HCT116 (cell line): ENCODE data around the gene LMO7. TPM values are rescaled to one million over a fixed set of nuclear protein-coding genes. Genes with fewer than 3 reads are reported as not detected.

Experiments
- ATAC-seq: fragments of 200-7000 bp; cut with Tn5 transposase; 2 replicates; pipeline ENCODE4 v1.9.1; 2020; ENCODE audit warnings: mild to moderate bottlenecking, moderate library complexity
- BruUV-seq: library from RNA; stranded (reverse); fragments of 400-500 nt; replicated peaks from 2 replicates; lab custom pipeline; 2021; lab: Mats Ljungman, UMichigan
- CTCF ChIA-PET: fragments of 300-600 bp; sonication (Branson Sonifier 250); formaldehyde crosslinking; loops from one replicate; lab custom pipeline; 2021; ENCODE audit warnings: antibody characterized with exemption; lab: Charles Lee
- POLR2A ChIA-PET: fragments of 300-600, 350-600 bp; sonication (Branson Sonifier 250); formaldehyde crosslinking; loops from one replicate; lab custom pipeline; 2021; ENCODE audit warnings: antibody characterized with exemption; lab: Charles Lee
- RAD21 ChIA-PET, 2 experiments: fragments of 300-600 bp; sonication (Branson Sonifier 250); formaldehyde crosslinking; loops; one replicate each; lab custom pipeline; 2023; ENCODE audit warnings: low total read pairs in 2 of 2; ENCODE audit not compliant: uncharacterized antibody in 2 of 2, unreplicated experiment in 2 of 2, low non-redundant PET in 1 of 2; lab: Charles Lee
- DNase-seq: peaks from one replicate; pipeline ENCODE4 v3.0.0-alpha.2; 2010; ENCODE audit warnings: low read depth, low spot score
- H2AFZ ChIP-seq: fragments of 200-600 bp; shearing (Covaris generic), sonication (generic); 2 replicates; pipeline ENCODE4 v1.6.1; 2017; ENCODE audit warnings: low read depth, mixed run types, mixed read lengths, antibody characterized with exemption, low read length; ENCODE audit not compliant: poor library complexity, severe bottlenecking
- H3K27ac ChIP-seq: 2 replicates; pipeline ENCODE4 v1.5.1; 2012; ENCODE audit warnings: low read depth, low read length
- H3K27me3 ChIP-seq: fragments of 200-600 bp; sonication (generic); 2 replicates; pipeline ENCODE4 v1.6.1; 2016; ENCODE audit warnings: mixed run types, low read length, mixed read lengths; ENCODE audit not compliant: insufficient read depth
- H3K36me3 ChIP-seq, 2 experiments: fragments of 200-500 bp in 1 of 2; fragments of 200-600 bp in 1 of 2; sonication (Bioruptor generic) in 1 of 2; sonication (generic) in 1 of 2; 2 replicates each; pipeline versions ENCODE4 v1.5.1 to v1.6.1; 2014 to 2016; ENCODE audit warnings: low read length in 2 of 2, inconsistent platforms in 1 of 2, mixed read lengths in 1 of 2, mixed run types in 1 of 2; ENCODE audit not compliant: insufficient read depth in 2 of 2, control insufficient read depth in 1 of 2
- H3K4me1 ChIP-seq, 2 experiments: fragments of 200-600 bp in 1 of 2; sonication (generic) in 1 of 2; 2 replicates each; pipeline versions ENCODE4 v1.5.1 to v1.6.1; 2012 to 2017; ENCODE audit warnings: low read length in 2 of 2, inconsistent platforms in 1 of 2, mild to moderate bottlenecking in 1 of 2, mixed read lengths in 1 of 2, mixed run types in 1 of 2, moderate library complexity in 1 of 2; ENCODE audit not compliant: insufficient read depth in 2 of 2, control insufficient read depth in 1 of 2
- H3K4me2 ChIP-seq: fragments of 200-600 bp; sonication (generic); 2 replicates; pipeline ENCODE4 v1.6.1; 2017; ENCODE audit warnings: mixed run types, low read length, mixed read lengths
- H3K4me3 ChIP-seq, 2 experiments: fragments of 200-600 bp in 1 of 2; sonication (generic) in 1 of 2; replicated peaks in 1 of 2; 2 replicates each; pipeline ENCODE4 v1.5.1; 2011 to 2016; ENCODE audit warnings: low read length in 2 of 2, control low read depth in 1 of 2, low read depth in 1 of 2, mild to moderate bottlenecking in 1 of 2, mixed read lengths in 1 of 2, mixed run types in 1 of 2
- H3K79me2 ChIP-seq: fragments of 200-600 bp; sonication (generic); 2 replicates; pipeline ENCODE4 v1.6.1; 2017; ENCODE audit warnings: mild to moderate bottlenecking, mixed run types, low read length, moderate library complexity, mixed read lengths; ENCODE audit not compliant: insufficient read depth
- H3K9ac ChIP-seq: fragments of 200-600 bp; sonication (generic); 2 replicates; pipeline ENCODE4 v1.6.1; 2016; ENCODE audit warnings: low read length, mixed read lengths
- H3K9me2 ChIP-seq: fragments of 200-600 bp; sonication (generic), shearing (Covaris generic); 2 replicates; pipeline ENCODE4 v1.6.1; 2017; ENCODE audit warnings: mixed run types, mild to moderate bottlenecking, moderate library complexity; ENCODE audit not compliant: insufficient read depth
- H3K9me3 ChIP-seq, 2 experiments: fragments of 200-500 bp in 1 of 2; fragments of 200-600 bp in 1 of 2; sonication (Bioruptor generic) in 1 of 2; sonication (generic) in 1 of 2; 2 replicates each; pipeline ENCODE4 v1.6.1; 2014 to 2017; ENCODE audit warnings: low read length in 2 of 2, mixed read lengths in 2 of 2, inconsistent platforms in 1 of 2, low read depth in 1 of 2, mild to moderate bottlenecking in 1 of 2, mixed run types in 1 of 2, moderate library complexity in 1 of 2; ENCODE audit not compliant: control insufficient read depth in 1 of 2, insufficient read depth in 1 of 2
- H4K20me1 ChIP-seq: fragments of 200-600 bp; sonication (generic), shearing (Covaris generic); 2 replicates; pipeline ENCODE4 v1.6.1; 2017; ENCODE audit warnings: mixed run types, mild to moderate bottlenecking, moderate library complexity; ENCODE audit not compliant: insufficient read depth
- CEBPB ChIP-seq: IDR thresholded peaks from 2 replicates; pipeline ENCODE4 v1.6.1; 2012; ENCODE audit warnings: low read depth
- CTCF ChIP-seq, 3 experiments: fragments of 200-600 bp in 1 of 3; sonication (generic) in 1 of 3; IDR thresholded peaks in 2 of 3; conservative IDR thresholded peaks in 1 of 3; 2 replicates each; pipeline ENCODE4 v1.5.1; 2012 to 2017; ENCODE audit warnings: low read depth in 2 of 3, low read length in 2 of 3, antibody characterized with exemption in 1 of 3, borderline replicate concordance in 1 of 3, control low read depth in 1 of 3, mild to moderate bottlenecking in 1 of 3, mixed read lengths in 1 of 3, mixed run types in 1 of 3, moderate library complexity in 1 of 3; ENCODE audit not compliant: insufficient read depth in 1 of 3
- ELF1 ChIP-seq: IDR thresholded peaks from 2 replicates; pipeline ENCODE4 v1.6.1; 2012; ENCODE audit warnings: low read depth, borderline replicate concordance
- EZH2 ChIP-seq: fragments of 200-600 bp; sonication (generic); IDR thresholded peaks from 2 replicates; pipeline ENCODE4 v1.6.1; 2017; ENCODE audit warnings: antibody characterized with exemption, mixed run types
- EZH2phosphoT487 ChIP-seq: fragments of 200-600 bp; IDR thresholded peaks from 2 replicates; pipeline ENCODE4 v1.6.1; 2018; ENCODE audit warnings: antibody characterized with exemption, borderline replicate concordance
- FOSL1 ChIP-seq: IDR thresholded peaks from 2 replicates; pipeline ENCODE4 v1.6.1; 2012; ENCODE audit warnings: low read depth
- JUND ChIP-seq: IDR thresholded peaks from 2 replicates; pipeline ENCODE4 v1.6.1; 2012
- RAD21 ChIP-seq: IDR thresholded peaks from 2 replicates; pipeline ENCODE4 v1.6.1; 2012; ENCODE audit warnings: low read depth, mild to moderate bottlenecking
- REST ChIP-seq: IDR thresholded peaks from 2 replicates; pipeline ENCODE4 v1.6.1; 2012; ENCODE audit warnings: low read depth
- SIN3A ChIP-seq: IDR thresholded peaks from 2 replicates; pipeline ENCODE4 v1.6.1; 2012; ENCODE audit warnings: low read depth
- SP1 ChIP-seq: IDR thresholded peaks from 2 replicates; pipeline ENCODE4 v1.6.1; 2012; ENCODE audit warnings: low read depth
- TCF7L2 ChIP-seq: IDR thresholded peaks from 2 replicates; pipeline ENCODE4 v1.7.0; 2011; ENCODE audit warnings: borderline replicate concordance, inconsistent platforms; ENCODE audit not compliant: insufficient read depth, insufficient read length; ENCODE audit errors: extremely low read depth
- YY1 ChIP-seq: IDR thresholded peaks from 2 replicates; pipeline ENCODE4 v1.6.1; 2011; ENCODE audit warnings: low read length, low read depth, moderate library complexity, mild to moderate bottlenecking; ENCODE audit not compliant: insufficient replicate concordance; ENCODE audit errors: extremely low read depth
- ZBTB33 ChIP-seq: IDR thresholded peaks from 2 replicates; pipeline ENCODE4 v1.6.1; 2011; ENCODE audit warnings: mild to moderate bottlenecking, low read length, moderate library complexity; ENCODE audit not compliant: insufficient replicate concordance; ENCODE audit errors: extremely low read depth
- ZNF274 ChIP-seq: fragments of 200-500 bp; sonication (Bioruptor generic); IDR thresholded peaks from 2 replicates; pipeline ENCODE4 v1.6.1; 2014; ENCODE audit warnings: mild to moderate bottlenecking, low read depth, low read length, inconsistent platforms
- intact Hi-C: fragments of 100-400 bp; cut with micrococcal nuclease; formaldehyde crosslinking; loops from 2 replicates; pipeline ENCODE4 v1.10.0; 2022
- total RNA-seq: library from RNA; stranded (reverse); gene quantifications from one replicate; pipeline ENCODE4 v1.2.1, GENCODE V29; 2021; ENCODE audit not compliant: unreplicated experiment

Gene LMO7
- total RNA-seq, 1 experiment from 2014 or later, result 8.1 TPM

GRCh38 chr13:75811841-75812240 lies 175.7 kb downstream of the LMO7 start:
- ChIA-PET POLR2A (no interaction called here), CTCF (no interaction called here), RAD21 (no interaction called here)
- H3K4me2 ChIP-seq, result no peak overlapping the region
- no peak overlapping the region for H3K9ac ChIP-seq
- H2AFZ ChIP-seq, result no peak overlapping the region
- no peaks in the 10 kb centered on the region for H3K27me3 ChIP-seq
- intact Hi-C loops, result no loop called here
- no peaks in the 10 kb centered on the region for H4K20me1 ChIP-seq
- DNase-seq (no peak), ATAC-seq (no peak)
- H3K9me3 ChIP-seq, result no peaks in the 10 kb centered on the region
- no peaks in the 10 kb centered on the region for H3K79me2 ChIP-seq
- H3K4me3 ChIP-seq, result no peak overlapping the region
- H3K9me2 ChIP-seq, result no peaks in the 10 kb centered on the region
- no peak overlapping the region for H3K27ac ChIP-seq
- H3K4me1 ChIP-seq, result no peaks in the 10 kb centered on the region
- TF ChIP-seq ZBTB33 (no peak), CTCF (IDR thresholded peaks at IDR 0.05 in 2 of 3, conservative IDR thresholded peaks at IDR 0.05 in 1 of 3; ENCODE audit: borderline replicate concordance in 1 of 3, insufficient read depth in 1 of 3, low read depth in 2 of 3, low read length in 2 of 3) (no peak), REST (no peak), ELF1 (no peak), TCF7L2 (no peak), CEBPB (no peak), FOSL1 (no peak), ZNF274 (no peak), RAD21 (no peak), SP1 (no peak), EZH2phosphoT487 (no peak), YY1 (no peak), SIN3A (no peak), EZH2 (no peak), JUND (no peak)
- no TSS peak for BruUV-seq
- H3K36me3 ChIP-seq, result no peaks in the 10 kb centered on the region
